22Rv1 (cell line): ENCODE data around the gene TNK1.

ENCODE experiments used
- CTCF ChIP-seq: fragments of 450-650 bp; IDR thresholded peaks from 2 replicates; pipeline ENCODE4 v1.5.1; 2017; ENCODE audit warnings: mild to moderate bottlenecking
- ZFX ChIP-seq: fragments of 450-650 bp; IDR thresholded peaks from 2 replicates; pipeline ENCODE4 v1.6.1; 2017; ENCODE audit warnings: antibody characterized with exemption, borderline replicate concordance

- TF ChIP-seq CTCF (no peak), ZFX (no peak)
Measured at GRCh38 chr17:7347630-7348477, 33.0 kb upstream of the TNK1 start.
